ENCODE results near the gene CCDC159. TPM values are rescaled to one million over a fixed set of nuclear protein-coding genes. Genes with fewer than 3 reads are reported as not detected.

The CCDC159 gene
- total and polyA plus RNA-seq, 2 of the 13 experiments (the other 11 are each of a cell fraction or from before 2014, with no cell fraction given) = 1.7 to 6.3 TPM

GRCh38 chr19:11374433-11375142, 28.3 kb downstream of the CCDC159 start, which contains the start of gene SWSAP1 (continued):
- TF ChIP-seq KIAA2018 (CRISPR knock-in tag; IDR thresholded peaks at IDR 0.05; ENCODE audit: borderline replicate concordance) (no peak), XRCC5 (optimal IDR thresholded peaks at IDR 0.05; ENCODE audit: low read length) (peak; percentile 64), NFKB2 (CRISPR knock-in tag; IDR thresholded peaks at IDR 0.05; ENCODE audit: borderline replicate concordance) (peak; percentile 81; the same call in 1 of the 2 replicates), NAIF1 (CRISPR knock-in tag; IDR thresholded peaks at IDR 0.05; ENCODE audit: borderline replicate concordance) (no peak), KDM3A (CRISPR knock-in tag; IDR thresholded peaks at IDR 0.05; ENCODE audit: low read depth) (no peak; the same call in 1 of the 2 replicates), ZBTB3 (CRISPR knock-in tag; IDR thresholded peaks at IDR 0.05; ENCODE audit: borderline replicate concordance, low read depth) (no peak), JDP2 (CRISPR knock-in tag; IDR thresholded peaks at IDR 0.05; ENCODE audit: borderline replicate concordance) (no peak), TCF7 (IDR thresholded peaks at IDR 0.05; ENCODE audit: low read depth) (no peak), HINFP (CRISPR knock-in tag; IDR thresholded peaks at IDR 0.05; ENCODE audit: low read depth) (0 out of 2 replicates have a peak, but pooled peaks have one; percentile 26), ZNF235 (CRISPR knock-in tag; IDR thresholded peaks at IDR 0.05; ENCODE audit: borderline replicate concordance) (no peak), ZKSCAN5 (CRISPR knock-in tag; IDR thresholded peaks at IDR 0.05) (no peak), ZFP41 (CRISPR knock-in tag; IDR thresholded peaks at IDR 0.05; ENCODE audit: borderline replicate concordance) (no peak), ZNF572 (CRISPR knock-in tag; IDR thresholded peaks at IDR 0.05) (no peak), NPAS2 (CRISPR knock-in tag; IDR thresholded peaks at IDR 0.05; ENCODE audit: borderline replicate concordance) (no peak), SOX6 (IDR thresholded peaks at IDR 0.05) (no peak), SOX6 (CRISPR knock-in tag; IDR thresholded peaks at IDR 0.05) (no peak), GABPA (IDR thresholded peaks at IDR 0.05; ENCODE audit: low read depth, low read length) (peak; percentile 44; the same call in 1 of the 2 replicates), GABPA (CRISPR knock-in tag; IDR thresholded peaks at IDR 0.05; ENCODE audit: low read depth) (peak; percentile 85)
